ENCODE measurements around the gene WDR82. TPM values are rescaled to one million over a fixed set of nuclear protein-coding genes. Genes with fewer than 3 reads are reported as not detected.

WDR82 gene
- total RNA-seq, 4 donors from 2014 or later = 49.5 to 60.3 (median 56.3) TPM

- no peak for TF ChIP-seq POLR2A (IDR thresholded peaks at IDR 0.05)
- TF ChIP-seq, protein P1, sequence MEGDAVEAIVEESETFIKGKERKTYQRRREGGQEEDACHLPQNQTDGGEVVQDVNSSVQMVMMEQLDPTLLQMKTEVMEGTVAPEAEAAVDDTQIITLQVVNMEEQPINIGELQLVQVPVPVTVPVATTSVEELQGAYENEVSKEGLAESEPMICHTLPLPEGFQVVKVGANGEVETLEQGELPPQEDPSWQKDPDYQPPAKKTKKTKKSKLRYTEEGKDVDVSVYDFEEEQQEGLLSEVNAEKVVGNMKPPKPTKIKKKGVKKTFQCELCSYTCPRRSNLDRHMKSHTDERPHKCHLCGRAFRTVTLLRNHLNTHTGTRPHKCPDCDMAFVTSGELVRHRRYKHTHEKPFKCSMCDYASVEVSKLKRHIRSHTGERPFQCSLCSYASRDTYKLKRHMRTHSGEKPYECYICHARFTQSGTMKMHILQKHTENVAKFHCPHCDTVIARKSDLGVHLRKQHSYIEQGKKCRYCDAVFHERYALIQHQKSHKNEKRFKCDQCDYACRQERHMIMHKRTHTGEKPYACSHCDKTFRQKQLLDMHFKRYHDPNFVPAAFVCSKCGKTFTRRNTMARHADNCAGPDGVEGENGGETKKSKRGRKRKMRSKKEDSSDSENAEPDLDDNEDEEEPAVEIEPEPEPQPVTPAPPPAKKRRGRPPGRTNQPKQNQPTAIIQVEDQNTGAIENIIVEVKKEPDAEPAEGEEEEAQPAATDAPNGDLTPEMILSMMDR (IDR thresholded peaks at IDR 0.05) = no peak
- intact Hi-C loops (cut with DNase I; ENCODE audit: low total_unique reads) = no loop called here
- 21 to 27% methylated on average over 43 to 45 of the region's 45 CpGs for WGBS, 2 donors
- H3K4me3 ChIP-seq (ENCODE audit: low read depth, poor library complexity, severe bottlenecking) = no peak overlapping the region
- DNase-seq (ENCODE audit: low spot score in 2 of 2) = peak in 1 of 2 donors; percentile 24
These were observed 39.0 kb upstream of the WDR82 start for GRCh38 chr3:52317208-52318000.

DNA sequence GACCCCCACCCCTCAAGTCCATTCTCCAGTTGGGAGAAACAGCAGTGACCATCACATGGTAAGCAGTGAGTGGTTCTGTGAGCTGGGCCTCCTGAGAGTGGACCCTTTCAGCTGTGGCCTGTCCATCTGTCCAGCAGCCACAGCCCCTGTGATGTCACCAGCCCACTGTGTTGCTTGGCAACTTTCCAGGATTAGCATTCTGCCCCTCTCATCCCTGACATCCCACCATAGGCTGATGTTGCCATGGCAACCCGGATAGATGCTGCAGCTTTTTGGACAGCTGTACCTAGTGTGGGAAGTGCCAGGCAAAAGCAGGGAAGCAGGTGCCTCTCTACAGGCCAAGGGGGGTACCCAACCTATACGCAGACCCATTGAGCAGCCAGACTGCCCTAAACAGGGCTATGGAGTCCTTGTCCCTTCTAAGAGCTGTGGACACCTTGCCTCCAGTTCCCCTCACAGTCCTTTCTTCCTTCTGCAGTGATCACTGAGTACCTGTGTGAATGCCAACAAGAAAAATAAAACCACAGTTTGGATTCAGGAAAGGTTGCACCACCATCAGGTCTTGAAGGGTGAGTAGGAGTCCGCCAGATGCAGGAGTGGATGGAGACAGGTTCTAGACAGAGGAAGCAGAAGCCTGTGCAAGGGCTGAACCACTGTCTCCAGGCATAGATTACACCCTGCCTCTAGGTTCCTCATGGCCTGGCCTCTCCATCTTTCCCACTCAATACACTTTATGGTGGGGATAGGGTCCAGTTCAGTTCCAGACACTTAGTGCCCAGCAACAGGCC is 37.7 kb upstream of the WDR82 start, which contains the start of gene DNAH1:
Gene DNAH1 (plus strand): TSS at position 343 of the 788 bp plus-strand sequence. CDS start 6,124 bp downstream, outside the sequence.
- DNase-seq (ENCODE audit: low spot score in 2 of 2) = no peak
- WGBS, 2 donors = 96 to 97% methylated on average over 3 of the region's 3 CpGs
- intact Hi-C loops (cut with DNase I; ENCODE audit: low total_unique reads) = no loop called here
- no peak for TF ChIP-seq POLR2A (IDR thresholded peaks at IDR 0.05)
- H3K4me3 ChIP-seq (ENCODE audit: low read depth, poor library complexity, severe bottlenecking) = no peak within 1 kb of the TSS

DNA sequence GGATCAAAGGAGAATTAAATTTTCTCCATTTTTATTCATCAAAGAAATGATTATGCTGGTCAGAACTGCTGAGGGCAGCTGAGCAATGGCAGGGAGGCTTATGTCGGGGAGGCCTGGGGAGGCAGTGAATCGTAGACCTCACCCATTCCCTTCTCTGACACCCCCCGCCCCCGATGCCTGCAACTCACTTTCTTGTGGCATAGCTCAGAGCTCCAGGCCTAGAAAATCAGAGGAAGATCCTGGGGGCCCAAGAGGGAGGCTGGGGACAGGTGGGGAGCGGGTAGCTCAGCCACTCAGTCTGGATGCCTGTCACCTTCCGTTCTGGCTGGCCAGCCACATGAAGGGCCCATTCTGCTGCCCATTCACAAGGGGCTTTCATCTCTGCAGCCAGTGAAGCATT is 36.6 kb upstream of the WDR82 start:
- DNase-seq (ENCODE audit: low spot score in 2 of 2) = no peak
- H3K4me3 ChIP-seq (ENCODE audit: low read depth, poor library complexity, severe bottlenecking) = no peak overlapping the region
- WGBS, 2 donors = 93% methylated on average over 6 of the region's 6 CpGs
- TF ChIP-seq POLR2A (IDR thresholded peaks at IDR 0.05) = no peak
- TF ChIP-seq, protein P1 (IDR thresholded peaks at IDR 0.05) = no peak
- intact Hi-C loops (cut with DNase I; ENCODE audit: low total_unique reads) = no loop called here

DNA sequence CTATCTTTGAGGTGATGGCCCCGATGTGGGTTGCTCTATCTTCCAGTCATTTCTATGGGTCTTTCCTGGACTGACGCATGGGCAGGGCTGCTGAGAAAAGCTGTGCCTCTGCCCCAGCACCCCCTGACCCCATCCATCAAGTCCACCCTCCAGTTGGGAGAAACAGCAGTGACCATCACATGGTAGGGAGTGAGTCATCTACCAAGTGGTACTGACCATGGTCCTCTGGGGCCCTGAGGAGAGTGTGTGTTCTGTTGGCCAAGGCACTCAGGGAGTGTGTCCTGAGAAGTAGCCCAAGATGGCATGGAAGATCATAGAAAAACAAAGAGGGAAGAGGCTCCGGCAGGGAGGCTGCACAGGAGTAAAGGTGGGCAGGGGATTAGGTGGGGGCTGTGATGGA is 36.0 kb upstream of the WDR82 start:
- 98% methylated on average over 3 of the region's 3 CpGs for WGBS, 2 donors
- H3K4me3 ChIP-seq (ENCODE audit: low read depth, poor library complexity, severe bottlenecking) = no peak overlapping the region
- intact Hi-C loops (cut with DNase I; ENCODE audit: low total_unique reads) = no loop called here
- TF ChIP-seq, protein P1 (IDR thresholded peaks at IDR 0.05) = no peak
- no peak for TF ChIP-seq POLR2A (IDR thresholded peaks at IDR 0.05)
- no peak for DNase-seq (ENCODE audit: low spot score in 2 of 2)

DNA sequence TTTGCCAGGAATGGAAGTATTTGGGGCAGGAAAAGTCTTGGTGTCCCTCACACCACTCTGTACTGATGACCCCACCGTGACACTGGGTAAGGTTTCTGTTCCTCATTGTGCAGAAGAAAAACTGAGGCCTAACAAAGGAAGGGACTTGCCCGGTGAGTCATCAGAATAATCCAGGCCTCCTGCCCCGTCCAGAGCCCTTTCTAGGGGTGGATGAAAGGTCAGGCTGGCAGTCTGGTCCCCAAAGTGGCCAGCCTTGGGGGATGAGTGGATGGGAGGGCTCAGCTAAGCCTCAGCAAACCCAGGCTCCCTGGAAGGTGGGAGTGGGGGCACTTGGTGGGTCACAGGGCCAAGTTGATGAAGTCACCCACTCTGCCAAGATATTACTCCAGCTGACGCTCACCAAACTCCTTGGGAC is 35.3 kb upstream of the WDR82 start:
- DNase-seq (ENCODE audit: low spot score in 2 of 2) = no peak
- no peak for TF ChIP-seq POLR2A (IDR thresholded peaks at IDR 0.05)
- TF ChIP-seq, protein P1 (IDR thresholded peaks at IDR 0.05) = no peak
- intact Hi-C loops (cut with DNase I; ENCODE audit: low total_unique reads) = no loop called here
- no peak overlapping the region for H3K4me3 ChIP-seq (ENCODE audit: low read depth, poor library complexity, severe bottlenecking)
- WGBS, 2 donors = 56 to 57% methylated on average over 4 of the region's 4 CpGs

DNA sequence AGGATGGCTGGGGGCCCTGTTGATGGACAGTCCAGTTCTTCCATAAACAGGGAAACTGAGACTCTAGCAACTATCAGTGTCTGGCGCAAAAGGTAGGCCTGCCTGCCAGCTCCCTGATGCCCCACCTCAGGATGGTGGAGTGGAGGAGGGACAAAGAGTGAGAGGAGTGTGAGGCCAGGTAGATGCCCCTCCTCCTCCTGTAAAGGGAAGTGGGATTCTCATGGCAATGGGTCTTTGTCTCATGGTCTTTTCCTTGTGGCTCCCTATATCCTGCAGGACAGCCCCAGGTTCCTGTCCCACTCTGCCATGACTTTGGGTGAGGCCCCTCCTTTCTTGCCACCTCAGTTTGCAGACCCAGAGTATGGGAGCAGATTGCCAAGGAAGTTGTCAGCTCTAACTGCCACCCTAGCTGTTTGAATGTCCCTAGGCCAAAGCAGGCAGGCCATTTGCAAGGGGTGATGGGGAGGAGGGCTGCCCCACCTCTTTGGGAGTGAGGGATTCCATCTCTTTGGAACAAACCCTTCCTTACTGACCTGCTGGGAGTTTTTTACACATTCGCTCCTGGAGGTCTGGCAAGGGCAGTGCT is 34.8 kb upstream of the WDR82 start:
- 92 to 100% methylated on average over 2 of the region's 2 CpGs for WGBS, 2 donors
- TF ChIP-seq, protein P1 (IDR thresholded peaks at IDR 0.05) = no peak
- no peak for TF ChIP-seq POLR2A (IDR thresholded peaks at IDR 0.05)
- no peak for DNase-seq (ENCODE audit: low spot score in 2 of 2)
- intact Hi-C loops (cut with DNase I; ENCODE audit: low total_unique reads) = no loop called here
- H3K4me3 ChIP-seq (ENCODE audit: low read depth, poor library complexity, severe bottlenecking) = no peak overlapping the region
